Measurements from ENCODE around the gene NAP1L3.

Gene NAP1L3

GRCh38 chrX:93673056-93673868, at the start of gene NAP1L3:
TSS of gene NAP1L3 (minus strand) at chrX:93673578. CDS start at chrX:93673304, 274 bp downstream.
- Histone ChIP-seq H3K4me3 (peak within 1 kb of the TSS; percentile 87), H3K9ac (ENCODE audit: insufficient read length) (peak within 1 kb of the TSS; percentile 70)

GRCh38 chrX:93711076-93711475, 37.7 kb upstream of the NAP1L3 start:
- TF ChIP-seq FOXP2 (optimal IDR thresholded peaks at IDR 0.05; ENCODE audit: control extremely low read depth, extremely low read length, insufficient read depth): no peak
- no peak for TF ChIP-seq EZH2 (IDR thresholded peaks at IDR 0.05)
- TF ChIP-seq POLR2AphosphoS5 (IDR thresholded peaks at IDR 0.05; ENCODE audit: borderline replicate concordance, low read depth, low read length): no peak
- no peak overlapping the region for H3K27ac ChIP-seq
- H3K9ac ChIP-seq (ENCODE audit: insufficient read length): no peak overlapping the region
- no peak overlapping the region for H3K4me3 ChIP-seq
- no peak for DNase-seq (ENCODE audit: low read depth, low spot score)
- H3K9me3 ChIP-seq (ENCODE audit: low read depth, low read length): no peaks in the 10 kb centered on the region
- H3K36me3 ChIP-seq (ENCODE audit: insufficient read depth, low read length): no peaks in the 10 kb centered on the region

More at GRCh38 chrX:93673056-93673868, at the start of gene NAP1L3:
- Histone ChIP-seq H3K36me3 (ENCODE audit: insufficient read depth, low read length) (no peaks in the 10 kb centered on the region), H3K27ac (peak within 1 kb of the TSS; percentile 46; the same call in 1 of the 2 replicates), H3K9me3 (ENCODE audit: low read depth, low read length) (no peaks in the 10 kb centered on the region)
- peak; percentile 14 for DNase-seq (ENCODE audit: low read depth, low spot score)
- TF ChIP-seq POLR2AphosphoS5 (IDR thresholded peaks at IDR 0.05; ENCODE audit: borderline replicate concordance, low read depth, low read length) (no peak), EZH2 (IDR thresholded peaks at IDR 0.05) (no peak), FOXP2 (optimal IDR thresholded peaks at IDR 0.05; ENCODE audit: control extremely low read depth, extremely low read length, insufficient read depth) (no peak)

GRCh38 chrX:93703701-93704100, 30.3 kb upstream of the NAP1L3 start:
- Histone ChIP-seq H3K9ac (ENCODE audit: insufficient read length) (no peak overlapping the region), H3K27ac (no peak overlapping the region), H3K9me3 (ENCODE audit: low read depth, low read length) (no peaks in the 10 kb centered on the region), H3K4me3 (no peak overlapping the region), H3K36me3 (ENCODE audit: insufficient read depth, low read length) (no peaks in the 10 kb centered on the region)
- TF ChIP-seq POLR2AphosphoS5 (IDR thresholded peaks at IDR 0.05; ENCODE audit: borderline replicate concordance, low read depth, low read length) (no peak), EZH2 (IDR thresholded peaks at IDR 0.05) (no peak), FOXP2 (optimal IDR thresholded peaks at IDR 0.05; ENCODE audit: control extremely low read depth, extremely low read length, insufficient read depth) (no peak)
- no peak for DNase-seq (ENCODE audit: low read depth, low spot score)

- Histone ChIP-seq H3K4me3 (no peak overlapping the region), H3K27ac (no peak overlapping the region), H3K9ac (ENCODE audit: insufficient read length) (no peak overlapping the region), H3K9me3 (ENCODE audit: low read depth, low read length) (no peaks in the 10 kb centered on the region), H3K36me3 (ENCODE audit: insufficient read depth, low read length) (no peaks in the 10 kb centered on the region)
- no peak for TF ChIP-seq POLR2AphosphoS5 (IDR thresholded peaks at IDR 0.05; ENCODE audit: borderline replicate concordance, low read depth, low read length)
- no peak for TF ChIP-seq FOXP2 (optimal IDR thresholded peaks at IDR 0.05; ENCODE audit: control extremely low read depth, extremely low read length, insufficient read depth)
- TF ChIP-seq EZH2 (IDR thresholded peaks at IDR 0.05): no peak
- DNase-seq (ENCODE audit: low read depth, low spot score): no peak
These were observed 22.6 kb upstream of the NAP1L3 start for GRCh38 chrX:93695981-93696380.

- no peak for TF ChIP-seq EZH2 (IDR thresholded peaks at IDR 0.05)
- TF ChIP-seq FOXP2 (optimal IDR thresholded peaks at IDR 0.05; ENCODE audit: control extremely low read depth, extremely low read length, insufficient read depth): no peak
- TF ChIP-seq POLR2AphosphoS5 (IDR thresholded peaks at IDR 0.05; ENCODE audit: borderline replicate concordance, low read depth, low read length): no peak
- Histone ChIP-seq H3K4me3 (peak within 1 kb of the TSS; percentile 87), H3K9ac (ENCODE audit: insufficient read length) (peak within 1 kb of the TSS; percentile 70), H3K9me3 (ENCODE audit: low read depth, low read length) (no peaks in the 10 kb centered on the region), H3K36me3 (ENCODE audit: insufficient read depth, low read length) (no peaks in the 10 kb centered on the region), H3K27ac (peak within 1 kb of the TSS; percentile 46; the same call in 1 of the 2 replicates)
- DNase-seq (ENCODE audit: low read depth, low spot score): peak; percentile 2
These were observed 492 bp upstream of the NAP1L3 start, which contains the start of gene FAM133A for GRCh38 chrX:93673869-93674271. TSS of gene FAM133A (plus strand) at chrX:93674206. CDS start at chrX:93709420, 35,214 bp downstream.

GRCh38 chrX:93660575-93660974, 12.8 kb downstream of the NAP1L3 start:
- no peaks in the 10 kb centered on the region for H3K9me3 ChIP-seq (ENCODE audit: low read depth, low read length)
- no peak overlapping the region for H3K27ac ChIP-seq
- TF ChIP-seq FOXP2 (optimal IDR thresholded peaks at IDR 0.05; ENCODE audit: control extremely low read depth, extremely low read length, insufficient read depth) (no peak), EZH2 (IDR thresholded peaks at IDR 0.05) (no peak), POLR2AphosphoS5 (IDR thresholded peaks at IDR 0.05; ENCODE audit: borderline replicate concordance, low read depth, low read length) (no peak)
- H3K9ac ChIP-seq (ENCODE audit: insufficient read length): no peak overlapping the region
- no peak for DNase-seq (ENCODE audit: low read depth, low spot score)
- H3K36me3 ChIP-seq (ENCODE audit: insufficient read depth, low read length): no peaks in the 10 kb centered on the region
- H3K4me3 ChIP-seq: no peak overlapping the region

- H3K4me3 ChIP-seq: no peak overlapping the region
- DNase-seq (ENCODE audit: low read depth, low spot score): no peak
These were observed 24.0 kb downstream of the NAP1L3 start for GRCh38 chrX:93649381-93649780.

GRCh38 chrX:93637591-93637990, 35.8 kb downstream of the NAP1L3 start:
- no peak for TF ChIP-seq FOXP2 (optimal IDR thresholded peaks at IDR 0.05; ENCODE audit: control extremely low read depth, extremely low read length, insufficient read depth)
- TF ChIP-seq POLR2AphosphoS5 (IDR thresholded peaks at IDR 0.05; ENCODE audit: borderline replicate concordance, low read depth, low read length): no peak
- TF ChIP-seq EZH2 (IDR thresholded peaks at IDR 0.05): no peak
- no peak overlapping the region for H3K4me3 ChIP-seq
- no peaks in the 10 kb centered on the region for H3K36me3 ChIP-seq (ENCODE audit: insufficient read depth, low read length)
- no peak for DNase-seq (ENCODE audit: low read depth, low spot score)
- no peak overlapping the region for H3K27ac ChIP-seq
- no peak overlapping the region for H3K9ac ChIP-seq (ENCODE audit: insufficient read length)
- no peaks in the 10 kb centered on the region for H3K9me3 ChIP-seq (ENCODE audit: low read depth, low read length)

More at GRCh38 chrX:93649381-93649780, 24.0 kb downstream of the NAP1L3 start:
- TF ChIP-seq POLR2AphosphoS5 (IDR thresholded peaks at IDR 0.05; ENCODE audit: borderline replicate concordance, low read depth, low read length): no peak
- no peak for TF ChIP-seq EZH2 (IDR thresholded peaks at IDR 0.05)
- no peak for TF ChIP-seq FOXP2 (optimal IDR thresholded peaks at IDR 0.05; ENCODE audit: control extremely low read depth, extremely low read length, insufficient read depth)
- Histone ChIP-seq H3K36me3 (ENCODE audit: insufficient read depth, low read length) (no peaks in the 10 kb centered on the region), H3K27ac (no peak overlapping the region), H3K9ac (ENCODE audit: insufficient read length) (no peak overlapping the region), H3K9me3 (ENCODE audit: low read depth, low read length) (no peaks in the 10 kb centered on the region)
